Keratinocyte (primary cell): Measurements from ENCODE around the gene RFFL. TPM values are rescaled to one million over a fixed set of nuclear protein-coding genes. Genes with fewer than 3 reads are reported as not detected.

Experiments
- DNase-seq: peaks from one replicate; pipeline ENCODE4 v3.0.0-alpha.2; 2011; ENCODE audit warnings: low read depth, missing footprints, low spot score
- FAIRE-seq: peaks from 2 replicates; lab custom pipeline; 2011; peaks lifted over from hg19 to GRCh38; lab: Jason Lieb, UNC
- H2AFZ ChIP-seq: 2 replicates; pipeline ENCODE4 v1.6.0; 2012; ENCODE audit warnings: low read length, control low read depth, inconsistent platforms; ENCODE audit not compliant: control insufficient read depth
- H3K27ac ChIP-seq: 2 replicates; pipeline ENCODE4 v1.5.1; 2011; ENCODE audit warnings: low read length; ENCODE audit not compliant: control insufficient read depth, insufficient read depth
- H3K27me3 ChIP-seq: 3 replicates; pipeline ENCODE4 v1.6.0; 2011; ENCODE audit warnings: low read length; ENCODE audit not compliant: control insufficient read depth, insufficient read depth; ENCODE audit errors: extremely low read depth
- H3K36me3 ChIP-seq, 2 experiments: 2 replicates in 1 of 2; 3 replicates in 1 of 2; pipeline ENCODE4 v1.5.1; 2011; ENCODE audit warnings: low read length in 2 of 2, mild to moderate bottlenecking in 1 of 2; ENCODE audit not compliant: control insufficient read depth in 2 of 2, insufficient read depth in 2 of 2; ENCODE audit errors: extremely low read depth in 1 of 2
- H3K4me1 ChIP-seq: 3 replicates; pipeline ENCODE4 v1.5.1; 2011; ENCODE audit warnings: low read length; ENCODE audit not compliant: control insufficient read depth, insufficient read depth; ENCODE audit errors: extremely low read depth
- H3K4me2 ChIP-seq: 3 replicates; pipeline ENCODE4 v1.6.0; 2011; ENCODE audit warnings: low read depth, low read length; ENCODE audit not compliant: control insufficient read depth, insufficient read depth; ENCODE audit errors: extremely low read depth
- H3K4me3 ChIP-seq, 3 experiments: fragments of 200-600 bp in 1 of 3; sonication (generic) in 1 of 3; 2 replicates in 2 of 3; 3 replicates in 1 of 3; pipeline ENCODE4 v1.5.1; 2011 to 2016; ENCODE audit warnings: low read length in 3 of 3, mild to moderate bottlenecking in 3 of 3, control low read depth in 2 of 3, inconsistent platforms in 1 of 3, low read depth in 1 of 3, mixed read lengths in 1 of 3, mixed run types in 1 of 3, moderate library complexity in 1 of 3; ENCODE audit not compliant: control insufficient read depth in 2 of 3, insufficient read depth in 2 of 3; ENCODE audit errors: extremely low read depth in 1 of 3
- H3K79me2 ChIP-seq: 2 replicates; pipeline ENCODE4 v1.6.0; 2012; ENCODE audit warnings: low read length; ENCODE audit not compliant: control insufficient read depth, insufficient read depth
- H3K9ac ChIP-seq: 3 replicates; pipeline ENCODE4 v1.6.0; 2011; ENCODE audit warnings: low read length; ENCODE audit not compliant: control insufficient read depth, insufficient read depth; ENCODE audit errors: extremely low read depth
- H3K9me1 ChIP-seq: 3 replicates; pipeline ENCODE4 v1.6.0; 2011; ENCODE audit warnings: low read length; ENCODE audit not compliant: control insufficient read depth, insufficient read depth; ENCODE audit errors: extremely low read depth
- H3K9me3 ChIP-seq: 2 replicates; pipeline ENCODE4 v1.5.1; 2012; ENCODE audit warnings: low read depth, low read length; ENCODE audit not compliant: control insufficient read depth
- H4K20me1 ChIP-seq: 3 replicates; pipeline ENCODE4 v1.6.0; 2011; ENCODE audit warnings: low read length; ENCODE audit not compliant: control insufficient read depth, insufficient read depth; ENCODE audit errors: extremely low read depth
- EZH2 ChIP-seq: IDR thresholded peaks from one replicate; pipeline ENCODE4 v1.6.1; 2012; ENCODE audit warnings: inconsistent platforms, mild to moderate bottlenecking, low read length, moderate library complexity
- dilution Hi-C: fragments of 300-500 bp; cut with MboI; formaldehyde crosslinking; loops from one replicate; pipeline ENCODE4 v1.7.0; 2020; ENCODE audit warnings: low sequenced_read_pairs; ENCODE audit not compliant: extremely low pct_ligation_motif_present
- polyA plus RNA-seq, 5 experiments: library from polyadenylated mRNA; depleted of rRNA in 3 of 5; stranded (reverse) in 3 of 5; stranded (forward) in 1 of 5; unstranded in 1 of 5; fragments of >200 nt; gene quantifications; 1 replicate in 1 of 5; 2 replicates in 3 of 5; 3 replicates in 1 of 5; pipeline versions ENCODE4 v1.2.1 to v1.2.3, GENCODE V29; 2011 to 2012; ENCODE audit warnings: missing spikeins in 2 of 5, low read depth in 1 of 5, low replicate concordance in 1 of 5
- TF ChIP-seq, protein P1 (sequence below), 3 experiments: IDR thresholded peaks in 1 of 3; conservative IDR thresholded peaks in 1 of 3; optimal IDR thresholded peaks in 1 of 3; 2 replicates in 2 of 3; 3 replicates in 1 of 3; pipeline versions ENCODE3 to v1.5.1; 2011; ENCODE audit warnings: low read length in 3 of 3, mild to moderate bottlenecking in 3 of 3, moderate library complexity in 2 of 3, control low read depth in 1 of 3, inconsistent platforms in 1 of 3; ENCODE audit not compliant: insufficient read depth in 2 of 3; ENCODE audit errors: extremely low read depth in 1 of 3

The RFFL gene
- polyA plus RNA-seq, 1 donor (not counting 4 experiments of a cell fraction or from before 2014, with no cell fraction given) = 13.5 TPM

DNA sequence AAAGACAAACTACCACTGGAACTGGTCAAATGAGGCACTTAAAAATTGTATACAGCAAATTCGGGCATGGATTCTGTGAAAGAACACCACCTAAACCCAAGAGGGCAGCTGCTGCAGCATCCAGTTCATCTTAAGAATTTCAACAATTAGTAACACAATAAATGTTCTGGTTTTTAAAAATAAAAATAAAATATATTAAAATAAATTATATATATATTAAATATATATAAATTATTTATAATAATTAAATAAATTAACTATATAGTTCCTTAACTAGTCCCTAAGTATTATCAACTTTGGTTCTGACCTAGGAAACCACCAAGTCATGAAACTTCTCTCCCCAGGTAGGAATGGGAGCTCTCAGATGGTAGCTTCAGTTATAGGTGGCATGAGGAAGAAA, 13.4 kb upstream of the RFFL start:
- Histone ChIP-seq H3K79me2 (peaks cover 50% of the 10 kb centered on the region), H3K27ac (no peak overlapping the region), H3K9me1 (no peaks in the 10 kb centered on the region), H4K20me1 (no peaks in the 10 kb centered on the region), H3K36me3 (no peaks in the 10 kb centered on the region), H3K4me3 (no peak overlapping the region), H3K4me2 (no peak overlapping the region), H3K4me1 (peaks cover 11% of the 10 kb centered on the region), H2AFZ (no peak overlapping the region), H3K9ac (no peak overlapping the region), H3K27me3 (no peaks in the 10 kb centered on the region), H3K9me3 (no peaks in the 10 kb centered on the region)
- TF ChIP-seq, protein P1, sequence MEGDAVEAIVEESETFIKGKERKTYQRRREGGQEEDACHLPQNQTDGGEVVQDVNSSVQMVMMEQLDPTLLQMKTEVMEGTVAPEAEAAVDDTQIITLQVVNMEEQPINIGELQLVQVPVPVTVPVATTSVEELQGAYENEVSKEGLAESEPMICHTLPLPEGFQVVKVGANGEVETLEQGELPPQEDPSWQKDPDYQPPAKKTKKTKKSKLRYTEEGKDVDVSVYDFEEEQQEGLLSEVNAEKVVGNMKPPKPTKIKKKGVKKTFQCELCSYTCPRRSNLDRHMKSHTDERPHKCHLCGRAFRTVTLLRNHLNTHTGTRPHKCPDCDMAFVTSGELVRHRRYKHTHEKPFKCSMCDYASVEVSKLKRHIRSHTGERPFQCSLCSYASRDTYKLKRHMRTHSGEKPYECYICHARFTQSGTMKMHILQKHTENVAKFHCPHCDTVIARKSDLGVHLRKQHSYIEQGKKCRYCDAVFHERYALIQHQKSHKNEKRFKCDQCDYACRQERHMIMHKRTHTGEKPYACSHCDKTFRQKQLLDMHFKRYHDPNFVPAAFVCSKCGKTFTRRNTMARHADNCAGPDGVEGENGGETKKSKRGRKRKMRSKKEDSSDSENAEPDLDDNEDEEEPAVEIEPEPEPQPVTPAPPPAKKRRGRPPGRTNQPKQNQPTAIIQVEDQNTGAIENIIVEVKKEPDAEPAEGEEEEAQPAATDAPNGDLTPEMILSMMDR (optimal IDR thresholded peaks at IDR 0.05 in 1 of 3, IDR thresholded peaks at IDR 0.05 in 1 of 3, conservative IDR thresholded peaks at IDR 0.05 in 1 of 3; ENCODE audit: extremely low read depth in 1 of 3, insufficient read depth in 2 of 3, low read length in 3 of 3) = no peak
- TF ChIP-seq EZH2 = no peak
- no peak for DNase-seq
- dilution Hi-C loops = no loop called here
- no peak for FAIRE-seq

DNA sequence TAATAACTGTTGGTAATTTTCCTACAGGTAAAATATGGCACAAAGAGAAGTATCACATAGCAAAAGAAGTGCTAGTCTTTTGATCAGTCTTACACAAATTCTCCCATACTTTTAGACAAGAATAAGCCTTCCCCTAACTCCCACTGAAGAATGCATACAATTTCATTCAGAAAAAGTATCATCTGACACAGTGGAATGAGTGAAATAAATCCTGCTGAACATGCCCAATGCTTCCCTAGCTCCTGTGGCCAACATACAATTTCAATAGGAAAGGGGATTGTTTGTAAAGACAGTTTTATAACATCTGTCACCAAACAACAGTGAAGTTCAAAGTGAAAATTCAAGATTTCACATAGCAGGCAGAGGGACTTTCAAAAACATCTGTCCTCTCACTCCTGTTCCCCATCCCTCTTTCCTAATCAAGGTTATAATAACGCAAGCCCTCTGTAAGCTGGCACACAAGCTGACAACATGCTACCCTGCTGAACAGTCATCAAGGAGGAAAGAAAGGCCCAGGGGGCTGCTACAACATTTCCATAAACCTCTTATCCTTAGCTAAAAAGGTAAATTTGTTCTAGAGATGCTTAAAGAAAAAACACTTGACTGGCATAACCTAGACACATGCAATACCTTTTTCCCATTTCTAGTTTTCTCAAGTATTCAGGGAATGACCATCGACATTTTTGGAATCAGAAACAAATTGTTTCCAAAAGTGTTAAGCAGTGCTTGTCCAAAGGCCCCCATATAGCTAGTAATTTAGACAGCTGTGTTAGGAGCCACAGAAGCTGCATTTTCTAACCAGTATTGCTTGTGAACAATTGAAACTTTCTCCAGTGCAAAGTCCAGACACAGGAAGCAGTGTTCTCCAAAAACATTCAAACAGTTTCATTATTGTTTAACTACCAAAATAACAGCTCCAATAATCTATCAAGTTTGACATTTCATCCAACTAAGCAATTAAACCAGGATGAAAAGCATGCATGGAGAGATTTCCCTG, 11.5 kb upstream of the RFFL start:
- no peaks in the 10 kb centered on the region for H3K36me3 ChIP-seq
- no peaks in the 10 kb centered on the region for H3K9me3 ChIP-seq
- TF ChIP-seq, protein P1 (optimal IDR thresholded peaks at IDR 0.05 in 1 of 3, IDR thresholded peaks at IDR 0.05 in 1 of 3, conservative IDR thresholded peaks at IDR 0.05 in 1 of 3; ENCODE audit: extremely low read depth in 1 of 3, insufficient read depth in 2 of 3, low read length in 3 of 3) = no peak
- TF ChIP-seq EZH2 = no peak
- no peak overlapping the region for H3K4me2 ChIP-seq
- no peaks in the 10 kb centered on the region for H4K20me1 ChIP-seq
- H3K4me1 ChIP-seq = peaks cover 7% of the 10 kb centered on the region
- H3K27me3 ChIP-seq = no peaks in the 10 kb centered on the region
- FAIRE-seq (no peak), DNase-seq (no peak)
- dilution Hi-C loops = no loop called here
- H3K4me3 ChIP-seq = no peak overlapping the region
- peaks cover 48% of the 10 kb centered on the region for H3K79me2 ChIP-seq
- no peaks in the 10 kb centered on the region for H3K9me1 ChIP-seq
- H2AFZ ChIP-seq = no peak overlapping the region
- no peak overlapping the region for H3K27ac ChIP-seq
- H3K9ac ChIP-seq = no peak overlapping the region
